ENCODE results near the gene EZH1.

Gene EZH1

DNA sequence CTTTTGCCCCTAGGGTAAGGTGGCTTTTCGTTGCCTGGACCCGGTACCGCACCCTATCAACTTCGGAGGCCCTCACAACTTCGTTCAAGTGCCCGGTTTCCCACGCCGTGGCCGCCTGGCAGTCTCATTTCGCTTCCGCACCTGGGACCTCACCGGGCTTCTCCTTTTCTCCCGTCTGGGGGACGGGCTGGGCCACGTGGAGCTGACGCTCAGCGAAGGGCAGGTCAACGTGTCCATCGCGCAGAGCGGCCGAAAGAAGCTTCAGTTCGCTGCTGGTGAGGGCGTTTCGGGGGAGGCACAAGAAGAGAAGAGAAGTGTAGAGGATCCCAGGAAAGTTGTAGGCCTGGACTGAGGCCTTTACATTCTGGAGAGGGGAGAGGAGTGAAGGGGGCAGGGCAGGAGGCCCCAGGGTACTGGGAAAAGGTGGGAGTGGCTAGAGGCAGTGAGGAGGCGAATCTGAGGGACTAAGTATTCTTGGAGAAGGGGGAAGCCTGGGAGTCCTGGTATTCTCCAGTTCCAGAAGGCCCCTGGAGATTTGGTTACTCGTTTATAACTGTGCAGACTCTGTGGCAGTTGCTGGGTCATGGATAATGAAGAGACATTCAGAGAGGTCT is 57.0 kb downstream of the EZH1 start:
- no peak for DNase-seq (ENCODE audit: low read depth, low spot score)
- no peak overlapping the region for H3K4me3 ChIP-seq (ENCODE audit: low read depth, low read length)
- in situ Hi-C loops (cut with HindIII; ENCODE audit: low sequenced_read_pairs) = no loop called here
- TF ChIP-seq, protein P1, sequence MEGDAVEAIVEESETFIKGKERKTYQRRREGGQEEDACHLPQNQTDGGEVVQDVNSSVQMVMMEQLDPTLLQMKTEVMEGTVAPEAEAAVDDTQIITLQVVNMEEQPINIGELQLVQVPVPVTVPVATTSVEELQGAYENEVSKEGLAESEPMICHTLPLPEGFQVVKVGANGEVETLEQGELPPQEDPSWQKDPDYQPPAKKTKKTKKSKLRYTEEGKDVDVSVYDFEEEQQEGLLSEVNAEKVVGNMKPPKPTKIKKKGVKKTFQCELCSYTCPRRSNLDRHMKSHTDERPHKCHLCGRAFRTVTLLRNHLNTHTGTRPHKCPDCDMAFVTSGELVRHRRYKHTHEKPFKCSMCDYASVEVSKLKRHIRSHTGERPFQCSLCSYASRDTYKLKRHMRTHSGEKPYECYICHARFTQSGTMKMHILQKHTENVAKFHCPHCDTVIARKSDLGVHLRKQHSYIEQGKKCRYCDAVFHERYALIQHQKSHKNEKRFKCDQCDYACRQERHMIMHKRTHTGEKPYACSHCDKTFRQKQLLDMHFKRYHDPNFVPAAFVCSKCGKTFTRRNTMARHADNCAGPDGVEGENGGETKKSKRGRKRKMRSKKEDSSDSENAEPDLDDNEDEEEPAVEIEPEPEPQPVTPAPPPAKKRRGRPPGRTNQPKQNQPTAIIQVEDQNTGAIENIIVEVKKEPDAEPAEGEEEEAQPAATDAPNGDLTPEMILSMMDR (IDR thresholded peaks at IDR 0.05; ENCODE audit: low read depth, low read length) = no peak

DNA sequence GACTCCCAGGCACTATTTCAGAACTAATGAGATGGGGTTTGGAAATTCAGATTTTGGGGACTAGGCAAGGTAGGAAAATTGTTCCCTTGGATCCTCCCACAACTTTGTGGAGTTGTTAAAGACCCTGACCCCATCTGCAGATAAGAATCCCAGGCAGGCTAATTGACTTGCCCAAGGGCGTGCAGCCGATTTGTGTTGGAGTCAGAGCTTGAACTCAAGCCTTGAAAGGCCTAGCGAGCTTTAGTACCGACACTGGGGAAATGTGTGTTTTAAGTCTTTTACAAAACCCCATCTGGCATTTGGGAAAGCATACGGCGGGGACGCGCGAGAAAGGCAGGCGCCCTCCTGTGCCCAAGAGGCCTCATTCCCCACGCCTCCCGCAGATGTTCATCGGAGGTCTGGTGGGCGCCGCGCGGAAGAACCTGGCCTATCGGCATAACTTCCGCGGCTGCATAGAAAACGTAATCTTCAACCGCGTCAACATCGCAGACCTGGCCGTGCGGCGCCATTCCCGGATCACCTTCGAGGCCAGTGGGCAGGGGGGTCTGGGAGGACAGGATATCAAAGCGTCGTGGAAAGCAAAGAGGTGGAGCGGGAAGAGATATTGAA is 58.2 kb downstream of the EZH1 start:
- no peak for DNase-seq (ENCODE audit: low read depth, low spot score)
- TF ChIP-seq, protein P1 (IDR thresholded peaks at IDR 0.05; ENCODE audit: low read depth, low read length) = no peak
- no peak overlapping the region for H3K4me3 ChIP-seq (ENCODE audit: low read depth, low read length)
- in situ Hi-C loops (cut with HindIII; ENCODE audit: low sequenced_read_pairs) = no loop called here

DNA sequence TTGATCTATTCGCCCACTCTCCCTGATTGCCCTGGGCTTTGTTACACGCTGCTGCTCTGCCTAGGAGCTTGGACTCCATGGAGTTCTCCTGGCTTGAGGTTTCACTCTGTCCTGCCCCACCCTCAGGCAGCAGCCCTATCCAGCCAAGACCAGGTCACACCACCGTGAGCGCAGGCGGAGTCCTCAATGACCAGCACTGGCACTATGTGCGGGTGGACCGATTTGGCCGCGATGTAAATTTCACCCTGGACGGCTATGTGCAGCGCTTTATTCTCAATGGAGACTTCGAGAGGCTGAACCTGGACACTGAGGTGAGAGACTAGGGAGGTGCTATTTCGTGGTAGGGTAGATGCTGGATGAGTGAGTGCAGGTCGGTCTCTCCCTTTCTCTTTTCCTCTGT is 59.0 kb downstream of the EZH1 start:
- in situ Hi-C loops (cut with HindIII; ENCODE audit: low sequenced_read_pairs) = no loop called here
- no peak overlapping the region for H3K4me3 ChIP-seq (ENCODE audit: low read depth, low read length)
- TF ChIP-seq, protein P1 (IDR thresholded peaks at IDR 0.05; ENCODE audit: low read depth, low read length) = no peak
- no peak for DNase-seq (ENCODE audit: low read depth, low spot score)

DNA sequence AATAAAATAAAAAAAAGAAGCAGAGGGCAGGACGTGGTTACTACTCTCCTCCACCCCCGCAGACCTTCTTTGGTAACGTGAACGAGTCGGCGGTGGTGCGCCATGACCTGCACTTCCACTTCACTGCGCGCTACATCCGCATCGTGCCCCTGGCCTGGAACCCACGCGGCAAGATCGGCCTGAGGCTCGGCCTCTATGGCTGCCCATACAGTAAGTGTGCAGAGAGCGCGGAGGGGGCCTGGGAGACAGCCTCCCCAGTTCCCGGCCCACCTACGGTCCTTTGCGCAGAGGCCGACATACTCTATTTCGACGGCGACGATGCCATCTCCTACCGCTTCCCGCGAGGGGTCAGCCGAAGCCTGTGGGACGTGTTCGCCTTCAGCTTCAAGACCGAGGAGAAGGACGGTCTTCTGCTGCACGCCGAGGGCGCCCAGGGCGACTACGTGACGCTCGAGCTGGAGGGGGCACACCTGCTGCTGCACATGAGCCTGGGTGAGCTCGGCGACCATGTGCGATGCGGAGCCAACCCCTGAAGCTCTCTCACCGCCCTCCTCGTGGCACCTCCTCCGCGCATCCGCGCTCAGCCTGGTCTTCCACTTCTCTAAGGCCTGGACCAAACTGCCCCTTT is 59.8 kb downstream of the EZH1 start:
- in situ Hi-C loops (cut with HindIII; ENCODE audit: low sequenced_read_pairs) = no loop called here
- H3K4me3 ChIP-seq (ENCODE audit: low read depth, low read length) = no peak overlapping the region
- TF ChIP-seq, protein P1 (IDR thresholded peaks at IDR 0.05; ENCODE audit: low read depth, low read length) = no peak
- no peak for DNase-seq (ENCODE audit: low read depth, low spot score)

DNA sequence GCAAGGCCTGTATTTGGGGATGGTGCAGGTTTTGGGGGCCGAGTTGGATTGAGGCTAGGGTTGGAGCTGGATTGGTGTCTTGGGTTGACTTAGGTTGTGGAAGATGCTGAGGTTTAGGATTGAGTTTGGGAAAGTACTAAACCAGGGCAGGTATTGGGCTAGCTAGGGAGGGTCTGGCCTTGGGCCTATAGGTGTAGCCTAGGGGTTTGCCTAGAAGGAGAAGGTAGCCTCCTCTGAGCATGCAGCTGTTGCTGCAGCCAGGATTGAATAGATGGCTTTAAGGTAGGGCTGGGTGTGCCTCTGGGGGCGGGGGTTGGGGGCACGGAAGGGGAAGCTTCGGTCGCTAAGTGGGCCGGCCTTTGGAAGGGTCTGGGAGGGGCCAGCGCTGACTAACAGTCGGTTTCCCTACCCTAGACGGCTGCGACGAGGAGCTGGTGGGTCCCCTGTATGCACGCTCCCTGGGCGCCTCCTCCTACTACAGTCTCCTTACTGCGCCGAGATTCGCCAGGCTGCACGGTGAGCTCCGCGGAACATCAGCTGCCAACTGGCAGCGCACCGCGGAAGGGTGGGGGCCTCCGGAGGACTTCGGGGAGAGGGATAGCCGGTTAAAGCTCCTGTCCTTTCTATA is 61.3 kb downstream of the EZH1 start:
- DNase-seq (ENCODE audit: low read depth, low spot score) = peak; percentile 45
- TF ChIP-seq, protein P1 (IDR thresholded peaks at IDR 0.05; ENCODE audit: low read depth, low read length) = no peak
- H3K4me3 ChIP-seq (ENCODE audit: low read depth, low read length) = peak overlapping the region; percentile 61
- in situ Hi-C loops (cut with HindIII; ENCODE audit: low sequenced_read_pairs) = no loop called here

DNA sequence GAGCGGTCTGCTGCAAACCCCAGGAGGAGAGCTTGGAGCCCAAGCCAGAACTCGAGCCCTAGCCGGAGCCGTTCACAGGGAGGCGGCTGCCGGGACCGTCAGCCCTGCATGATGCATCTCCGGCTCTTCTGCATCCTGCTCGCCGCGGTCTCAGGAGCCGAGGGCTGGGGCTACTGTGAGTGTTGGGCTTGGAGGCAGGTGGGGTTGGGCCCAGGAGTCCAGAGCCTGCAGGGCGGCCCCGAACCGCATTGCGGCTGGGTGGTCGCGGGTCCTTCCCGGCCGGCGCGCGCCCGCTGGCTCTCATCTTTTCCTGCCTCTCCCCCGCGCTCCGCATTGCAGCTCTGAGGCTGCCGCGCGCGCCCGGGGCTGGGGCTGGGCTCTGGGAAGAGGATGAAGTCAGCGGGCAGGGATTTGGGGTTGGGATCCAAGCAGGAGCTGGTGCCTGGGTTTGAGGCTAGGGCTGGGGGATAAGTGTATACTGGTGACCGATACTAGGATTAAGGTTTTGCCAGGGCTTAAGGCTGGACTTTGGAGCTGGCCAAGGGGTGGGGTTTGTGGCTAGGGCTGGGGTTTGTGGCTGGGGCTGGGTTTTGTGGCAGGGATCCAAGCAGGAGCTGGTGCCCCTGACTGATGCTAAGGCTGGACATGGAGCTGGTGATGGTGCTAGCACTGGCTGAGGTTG is 62.0 kb downstream of the EZH1 start:
- in situ Hi-C loops (cut with HindIII; ENCODE audit: low sequenced_read_pairs) = no loop called here
- DNase-seq (ENCODE audit: low read depth, low spot score) = peak; percentile 67
- TF ChIP-seq, protein P1 (IDR thresholded peaks at IDR 0.05; ENCODE audit: low read depth, low read length) = no peak
- H3K4me3 ChIP-seq (ENCODE audit: low read depth, low read length) = peak overlapping the region; percentile 61
